HepG2 (cell line): Measurements from ENCODE around the gene BID. TPM values are rescaled to one million over a fixed set of nuclear protein-coding genes. Genes with fewer than 3 reads are reported as not detected.

ENCODE experiments used
- ATAC-seq: fragments of 200-7000 bp; cut with Tn5 transposase; 3 replicates; pipeline ENCODE4 v1.9.1; 2020; ENCODE audit warnings: mild to moderate bottlenecking, moderate library complexity
- BruUV-seq: library from RNA; stranded (reverse); fragments of 400-500 nt; replicated peaks from 2 replicates; lab custom pipeline; 2021; lab: Mats Ljungman, UMichigan
- CTCF ChIA-PET: fragments of 300-600 bp; formaldehyde crosslinking; extraction: SDS; loops from one replicate; lab custom pipeline; 2021; ENCODE audit warnings: low total read pairs, inconsistent platforms, low intra/inter-chr PET ratio; lab: Yijun Ruan, JAX
- POLR2A ChIA-PET: fragments of 350-600 bp; sonication (Branson Sonifier 250); formaldehyde crosslinking; loops from one replicate; lab custom pipeline; 2020; ENCODE audit warnings: antibody characterized with exemption, inconsistent platforms; lab: Yijun Ruan, JAX
- DNase-seq: peaks from one replicate; pipeline ENCODE4 v3.0.0-alpha.2; 2015; ENCODE audit warnings: low spot score
- FAIRE-seq: peaks from 3 replicates; lab custom pipeline; 2011; peaks lifted over from hg19 to GRCh38; lab: Jason Lieb, UNC
- H2AFZ ChIP-seq: one replicate; pipeline ENCODE4 v1.6.1; 2011; ENCODE audit warnings: low read length, inconsistent platforms
- H3K27ac ChIP-seq: fragments of 300-600 bp; 3 replicates; pipeline ENCODE4 v1.8.0; 2011; ENCODE audit warnings: mixed run types, mild to moderate bottlenecking, mixed read lengths, low read length, inconsistent platforms; ENCODE audit not compliant: insufficient read depth; ENCODE audit errors: extremely low read length
- H3K27me3 ChIP-seq, 2 experiments: fragments of 200-600 bp in 1 of 2; 2 replicates in 1 of 2; 3 replicates in 1 of 2; pipeline versions ENCODE4 v1.6.0 to v1.8.0; 2011; ENCODE audit warnings: low read length in 2 of 2, mild to moderate bottlenecking in 2 of 2, moderate library complexity in 2 of 2, inconsistent platforms in 1 of 2; ENCODE audit not compliant: insufficient read depth in 2 of 2, control insufficient read depth in 1 of 2
- H3K36me3 ChIP-seq, 2 experiments: fragments of 200-600 bp in 1 of 2; replicated peaks in 1 of 2; 2 replicates in 1 of 2; 3 replicates in 1 of 2; pipeline versions ENCODE4 v1.5.1 to v1.8.0; 2011; ENCODE audit warnings: low read length in 2 of 2, inconsistent platforms in 1 of 2; ENCODE audit not compliant: insufficient read depth in 2 of 2, control insufficient read depth in 1 of 2
- H3K4me1 ChIP-seq: 2 replicates; pipeline ENCODE4 v1.5.1; 2012; ENCODE audit warnings: low read length, inconsistent platforms; ENCODE audit not compliant: insufficient read depth
- H3K4me2 ChIP-seq: 2 replicates; pipeline ENCODE4 v1.6.0; 2011; ENCODE audit warnings: low read depth, low read length, inconsistent platforms
- H3K4me3 ChIP-seq, 3 experiments: fragments of 200-600 bp in 1 of 3; sonication (generic), shearing (Covaris generic) in 1 of 3; replicated peaks in 1 of 3; 2 replicates each; pipeline ENCODE4 v1.5.1; 2011 to 2016; ENCODE audit warnings: low read length in 3 of 3, inconsistent platforms in 2 of 3, low read depth in 2 of 3, mild to moderate bottlenecking in 2 of 3, control low read depth in 1 of 3, mixed read lengths in 1 of 3; ENCODE audit not compliant: insufficient read depth in 1 of 3
- H3K79me2 ChIP-seq: one replicate; pipeline ENCODE4 v1.6.1; 2011; ENCODE audit warnings: low read length, inconsistent platforms; ENCODE audit not compliant: insufficient read depth
- H3K9ac ChIP-seq: 2 replicates; pipeline ENCODE4 v1.6.0; 2011; ENCODE audit warnings: mild to moderate bottlenecking, low read depth, low read length, inconsistent platforms; ENCODE audit not compliant: insufficient read depth
- H3K9me3 ChIP-seq: 2 replicates; pipeline ENCODE4 v1.5.1; 2012; ENCODE audit warnings: mild to moderate bottlenecking, low read length
- H4K20me1 ChIP-seq: 2 replicates; pipeline ENCODE4 v1.6.0; 2011; ENCODE audit warnings: inconsistent platforms, mild to moderate bottlenecking, low read length, moderate library complexity; ENCODE audit not compliant: insufficient read depth
- DBP ChIP-seq: sonication (generic); formaldehyde crosslinking; IDR thresholded peaks from 2 replicates; pipeline ENCODE4 v1.4.0; 2020; ENCODE audit warnings: missing genetic modification reagents; ENCODE audit errors: not compliant biosample characterization
- GZF1 ChIP-seq: sonication (generic); formaldehyde crosslinking; IDR thresholded peaks from 2 replicates; pipeline ENCODE4 v1.5.1; 2020; ENCODE audit warnings: mild to moderate bottlenecking, missing genetic modification reagents
- IRX3 ChIP-seq: sonication (generic); formaldehyde crosslinking; IDR thresholded peaks from 2 replicates; pipeline ENCODE4 v1.8.1; 2023; ENCODE audit warnings: mild to moderate bottlenecking, low read depth, missing genetic modification reagents, borderline replicate concordance
- KDM5A ChIP-seq: fragments of 200-600 bp; sonication (generic); IDR thresholded peaks from 2 replicates; pipeline ENCODE4 v1.7.0; 2018; ENCODE audit warnings: antibody characterized with exemption, mild to moderate bottlenecking, low read length, borderline replicate concordance
- MATR3 ChIP-seq: sonication (generic); formaldehyde crosslinking; IDR thresholded peaks from 2 replicates; pipeline ENCODE4 v1.4.0; 2020; ENCODE audit warnings: missing genetic modification reagents
- NFRKB ChIP-seq: fragments of 450-650 bp; IDR thresholded peaks from 2 replicates; pipeline ENCODE4 v1.6.1; 2017
- PITX1 ChIP-seq: sonication (generic); formaldehyde crosslinking; IDR thresholded peaks from 2 replicates; pipeline ENCODE4 v1.5.1; 2020; ENCODE audit warnings: mild to moderate bottlenecking, missing genetic modification reagents
- POGZ ChIP-seq: sonication (generic); formaldehyde crosslinking; IDR thresholded peaks from 2 replicates; pipeline ENCODE4 v1.4.0; 2020; ENCODE audit warnings: mild to moderate bottlenecking, missing genetic modification reagents
- ZBTB7A ChIP-seq: sonication (generic); formaldehyde crosslinking; IDR thresholded peaks from 2 replicates; pipeline ENCODE4 v1.8.0; 2022; ENCODE audit warnings: mild to moderate bottlenecking, missing genetic modification reagents
- ZFP36L2 ChIP-seq: sonication (generic); formaldehyde crosslinking; IDR thresholded peaks from 2 replicates; pipeline ENCODE4 v1.4.0; 2020; ENCODE audit warnings: missing genetic modification reagents
- ZFP90 ChIP-seq: sonication (generic); formaldehyde crosslinking; IDR thresholded peaks from 2 replicates; pipeline ENCODE4 v1.8.0; 2022; ENCODE audit warnings: missing genetic modification reagents, mild to moderate bottlenecking, inconsistent platforms, borderline replicate concordance
- ZNF451 ChIP-seq: sonication (generic); formaldehyde crosslinking; IDR thresholded peaks from 2 replicates; pipeline ENCODE4 v1.5.0; 2020; ENCODE audit warnings: mild to moderate bottlenecking, missing genetic modification reagents
- ZNF7 ChIP-seq: IDR thresholded peaks from 2 replicates; pipeline ENCODE4 v1.6.1; 2016; ENCODE audit warnings: missing biosample characterization, missing genetic modification reagents
- WGBS: methylation state at CpG from one replicate; pipeline ENCODE4 v1.1.6; 2017; ENCODE audit warnings: low lambda C conversion rate; 5-methylcytosine and 5-hydroxymethylcytosine counted together
- in situ Hi-C: cut with HindIII; loops from 2 replicates; pipeline ENCODE4 v1.10.0; 2017; ENCODE audit warnings: low pct_unique_long_range_greater_than_20kb; ENCODE audit not compliant: extremely low pct_ligation_motif_present
- intact Hi-C: fragments of 100-400 bp; cut with micrococcal nuclease; formaldehyde crosslinking; loops from one replicate; pipeline ENCODE4 v1.10.0; 2022; ENCODE audit not compliant: unreplicated experiment
- polyA plus RNA-seq, 8 experiments: library from polyadenylated mRNA; depleted of rRNA in 3 of 8; stranded (reverse) in 7 of 8; unstranded in 1 of 8; fragments of >200 nt; fragmentation: Illumina TruSeq in 4 of 8; extraction: Trizol in 4 of 8; gene quantifications; 2 replicates each; pipeline versions ENCODE4 v1.2.1 to v1.2.3, GENCODE V29; 2011 to 2016; ENCODE audit warnings: low read depth in 4 of 8, missing spikeins in 1 of 8, mixed read lengths in 1 of 8; ENCODE audit not compliant: insufficient read depth in 1 of 8
- total RNA-seq, 5 experiments: library from RNA; depleted of rRNA; stranded (reverse); fragments of >200 nt; fragmentation: Illumina TruSeq; extraction: Trizol; gene quantifications; 2 replicates each; pipeline ENCODE4 v1.2.3, GENCODE V29; 2016; ENCODE audit warnings: low read depth in 1 of 5

Gene BID
- total and polyA plus RNA-seq, 2 of the 13 experiments (the other 11 are each of a cell fraction or from before 2014, with no cell fraction given) = 35.3 to 51.7 TPM

- Histone ChIP-seq H4K20me1 (no peaks in the 10 kb centered on the region), H3K9ac (no peak overlapping the region), H3K4me2 (no peak overlapping the region), H3K27ac (no peak overlapping the region), H3K4me1 (0 out of 2 replicates have a peak, but pooled peaks cover 7% of the 10 kb centered on the region), H2AFZ (no peak overlapping the region), H3K4me3 (no peak overlapping the region), H3K36me3 (peaks cover 0 to 4% of the 10 kb centered on the region in 2 experiments; a peak in 1 of 5 replicates), H3K27me3 (no peaks in the 10 kb centered on the region), H3K9me3 (no peaks in the 10 kb centered on the region), H3K79me2 (no peaks in the 10 kb centered on the region)
- FAIRE-seq (no peak), ATAC-seq (no peak), DNase-seq (no peak)
- ChIA-PET CTCF (no interaction called here), POLR2A (no interaction called here)
- WGBS = 100% methylated on average over 1 of the region's 1 CpG
- TF ChIP-seq ZFP90 (CRISPR knock-in tag) (no peak), MATR3 (CRISPR knock-in tag) (no peak), GZF1 (no peak), ZFP36L2 (CRISPR knock-in tag) (no peak), IRX3 (CRISPR knock-in tag) (no peak), POGZ (no peak), ZBTB7A (CRISPR knock-in tag) (no peak), NFRKB (no peak), ZNF7 (no peak), KDM5A (no peak), DBP (CRISPR knock-in tag) (no peak), ZNF451 (no peak), PITX1 (CRISPR knock-in tag) (no peak)
- in situ Hi-C loops = no loop called here
- no TSS peak for BruUV-seq
- intact Hi-C loops = no loop called here
Observed at GRCh38 chr22:17706947-17707346, 67.3 kb downstream of the BID start.
